GM12874 (cell line): ENCODE measurements around the gene PTGER2.
A peak's percentile ranks its signal among the peaks of the same experiment; 100 is the strongest.

ENCODE experiments used
- TF ChIP-seq, protein P1 (sequence below): IDR thresholded peaks from 2 replicates; pipeline ENCODE4 v1.5.1; 2011; ENCODE audit warnings: low read depth, mild to moderate bottlenecking, control low read depth, low read length, moderate library complexity; ENCODE audit not compliant: insufficient read depth

PTGER2 gene

GRCh38 chr14:52363041-52363704 is 49.1 kb downstream of the PTGER2 start:
- TF ChIP-seq, protein P1, sequence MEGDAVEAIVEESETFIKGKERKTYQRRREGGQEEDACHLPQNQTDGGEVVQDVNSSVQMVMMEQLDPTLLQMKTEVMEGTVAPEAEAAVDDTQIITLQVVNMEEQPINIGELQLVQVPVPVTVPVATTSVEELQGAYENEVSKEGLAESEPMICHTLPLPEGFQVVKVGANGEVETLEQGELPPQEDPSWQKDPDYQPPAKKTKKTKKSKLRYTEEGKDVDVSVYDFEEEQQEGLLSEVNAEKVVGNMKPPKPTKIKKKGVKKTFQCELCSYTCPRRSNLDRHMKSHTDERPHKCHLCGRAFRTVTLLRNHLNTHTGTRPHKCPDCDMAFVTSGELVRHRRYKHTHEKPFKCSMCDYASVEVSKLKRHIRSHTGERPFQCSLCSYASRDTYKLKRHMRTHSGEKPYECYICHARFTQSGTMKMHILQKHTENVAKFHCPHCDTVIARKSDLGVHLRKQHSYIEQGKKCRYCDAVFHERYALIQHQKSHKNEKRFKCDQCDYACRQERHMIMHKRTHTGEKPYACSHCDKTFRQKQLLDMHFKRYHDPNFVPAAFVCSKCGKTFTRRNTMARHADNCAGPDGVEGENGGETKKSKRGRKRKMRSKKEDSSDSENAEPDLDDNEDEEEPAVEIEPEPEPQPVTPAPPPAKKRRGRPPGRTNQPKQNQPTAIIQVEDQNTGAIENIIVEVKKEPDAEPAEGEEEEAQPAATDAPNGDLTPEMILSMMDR = no peak

DNA sequence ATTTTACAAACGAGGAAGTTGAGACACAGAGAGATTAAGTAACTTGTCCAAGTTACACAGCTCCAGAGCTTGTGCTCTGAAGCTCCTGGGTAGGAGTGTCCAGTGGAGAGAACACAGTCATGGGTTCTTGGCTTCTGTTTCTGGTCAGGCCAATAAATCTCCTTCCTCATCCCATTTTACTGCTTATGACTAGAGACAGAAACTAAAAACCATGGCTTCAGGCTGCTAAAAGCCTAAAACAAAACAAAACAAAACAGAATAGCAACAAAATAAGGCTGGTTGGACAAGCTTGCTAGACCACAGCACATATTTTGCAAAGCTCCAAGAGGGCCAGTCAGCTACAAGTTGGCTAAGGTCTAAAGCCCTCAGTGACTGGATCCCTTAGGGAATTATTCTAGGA is 49.8 kb downstream of the PTGER2 start:
- TF ChIP-seq, protein P1 = no peak

- TF ChIP-seq, protein P1 = no peak
Observed at GRCh38 chr14:52365071-52365470, 51.0 kb downstream of the PTGER2 start.

DNA sequence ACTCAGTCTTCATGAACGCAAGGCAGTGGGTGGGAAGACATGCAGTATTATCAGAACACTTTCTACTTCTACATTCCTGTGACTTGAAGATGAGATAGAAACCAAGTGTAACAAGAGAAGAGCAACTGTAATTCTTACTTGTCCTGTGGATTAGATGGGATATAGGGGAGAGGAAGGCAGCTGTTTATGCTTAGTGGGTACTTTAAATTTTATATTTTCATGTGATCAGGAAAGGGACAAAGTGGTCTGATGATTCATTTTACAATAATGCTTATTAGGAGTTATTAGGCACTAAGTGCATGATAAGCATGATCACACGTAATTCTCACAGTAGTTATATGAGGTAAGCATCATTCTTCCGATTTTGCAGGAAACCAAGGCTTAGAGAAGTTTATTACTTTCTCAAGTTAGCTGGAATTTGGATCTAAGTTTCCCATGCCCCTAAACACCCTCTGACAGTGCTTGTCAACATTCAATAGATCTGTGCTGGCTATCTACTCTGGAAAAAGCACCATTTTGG is 52.7 kb downstream of the PTGER2 start:
- TF ChIP-seq, protein P1 = no peak

DNA sequence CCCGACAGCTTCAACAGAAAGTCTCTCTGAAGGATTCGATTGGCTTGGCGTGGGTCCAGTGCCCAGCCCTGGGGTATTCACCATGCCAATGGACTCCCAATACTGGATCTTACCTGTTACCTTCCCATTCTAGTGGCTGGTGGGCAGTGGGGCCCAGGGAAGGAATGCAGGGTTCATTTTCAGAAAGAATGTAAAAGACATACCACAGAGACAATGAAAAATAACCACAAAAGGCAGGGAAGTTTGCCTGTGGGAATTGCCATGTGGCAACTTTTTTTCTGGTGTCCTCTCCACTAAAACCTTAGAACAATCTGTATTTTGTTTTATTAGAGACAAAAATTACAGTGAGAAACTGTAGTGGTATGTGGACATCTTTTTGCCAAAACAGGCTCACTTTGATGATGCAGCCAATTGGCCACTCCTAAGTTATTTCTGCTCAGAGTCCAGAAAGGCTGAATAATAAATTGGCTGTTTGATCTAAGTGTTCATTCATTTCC is 55.2 kb downstream of the PTGER2 start:
- TF ChIP-seq, protein P1 = no peak

DNA sequence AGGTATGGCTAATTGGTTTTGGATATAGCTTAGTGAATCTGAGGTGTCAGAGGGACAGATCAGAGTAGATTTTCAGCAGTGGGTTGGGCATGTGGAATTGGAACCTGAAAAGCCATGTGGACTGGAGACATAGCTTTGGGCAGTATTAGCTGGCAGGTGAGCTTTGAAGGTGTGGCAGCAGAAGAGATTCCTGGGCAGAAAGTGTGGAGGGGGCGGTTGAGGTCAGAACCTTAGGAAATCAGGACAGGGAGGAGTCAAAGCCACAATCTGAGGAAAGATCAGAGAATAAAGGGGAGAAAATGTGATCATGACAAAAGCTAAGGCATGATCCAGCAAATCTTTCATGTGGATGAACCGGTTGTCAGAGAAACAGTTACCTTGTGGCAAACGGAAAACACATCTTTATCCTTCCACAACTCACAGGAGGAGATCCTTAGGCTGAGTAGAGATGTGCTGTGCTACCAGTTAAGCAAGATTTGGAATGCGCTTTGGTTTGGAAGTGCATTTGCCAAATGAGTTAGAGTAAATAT is 56.4 kb downstream of the PTGER2 start:
- TF ChIP-seq, protein P1 = no peak

GRCh38 chr14:52377940-52378339 is 63.8 kb downstream of the PTGER2 start:
- TF ChIP-seq, protein P1 = 0 out of 2 replicates have a peak, but pooled peaks have one; percentile 4
